Activated CD8-positive, alpha-beta memory T cell treated with anti-CD3 and anti-CD28 coated beads for 4 hours (primary cell): Measurements from ENCODE around the gene CACFD1.
"Not testable (repeated sequence)": the region's sequence is repeated elsewhere in the genome, so short reads cannot be mapped to it uniquely, and the experiment has no call there.

ENCODE experiments used
- DNase-seq, 2 donors: peaks; one replicate each; pipeline ENCODE4 v3.0.0-alpha.2; 2020; ENCODE audit warnings: low read depth in 2 of 2

The CACFD1 gene

GRCh38 chr9:133440874-133441273 lies 18.9 kb upstream of the CACFD1 start:
- no peak for DNase-seq

- DNase-seq = no peak
Measured at GRCh38 chr9:133441571-133441970, 18.2 kb upstream of the CACFD1 start.

GRCh38 chr9:133443248-133443647 lies 16.5 kb upstream of the CACFD1 start:
- no peak for DNase-seq

GRCh38 chr9:133443982-133444381 lies 15.8 kb upstream of the CACFD1 start:
- no peak for DNase-seq

- DNase-seq = no peak
Measured at GRCh38 chr9:133445293-133445969, 14.3 kb upstream of the CACFD1 start.

GRCh38 chr9:133448487-133448972 lies 11.2 kb upstream of the CACFD1 start:
- no peak for DNase-seq

GRCh38 chr9:133449760-133450159 lies 10.0 kb upstream of the CACFD1 start:
- DNase-seq = no peak

- DNase-seq = not testable (repeated sequence)
Measured at GRCh38 chr9:133451865-133452264, 7.9 kb upstream of the CACFD1 start.

- no peak for DNase-seq
Measured at GRCh38 chr9:133452562-133452961, 7.2 kb upstream of the CACFD1 start.

- DNase-seq = no peak
Measured at GRCh38 chr9:133453651-133454050, 6.1 kb upstream of the CACFD1 start.

- DNase-seq = no peak
Measured at GRCh38 chr9:133454325-133454724, 5.5 kb upstream of the CACFD1 start.

- DNase-seq = no peak
Measured at GRCh38 chr9:133454943-133455673, 4.7 kb upstream of the CACFD1 start.

GRCh38 chr9:133455936-133456335 lies 3.8 kb upstream of the CACFD1 start:
- no peak for DNase-seq

GRCh38 chr9:133456409-133456808 lies 3.4 kb upstream of the CACFD1 start:
- no peak for DNase-seq

- DNase-seq = no peak
Measured at GRCh38 chr9:133457233-133457632, 2.5 kb upstream of the CACFD1 start.

- no peak for DNase-seq
Measured at GRCh38 chr9:133457748-133458147, 2.0 kb upstream of the CACFD1 start.

GRCh38 chr9:133458643-133459312 lies 1.0 kb upstream of the CACFD1 start:
- DNase-seq = no peak

- no peak for DNase-seq
Measured at GRCh38 chr9:133460405-133461175, 812 bp downstream of the CACFD1 start.

GRCh38 chr9:133461975-133462374 lies 2.2 kb downstream of the CACFD1 start:
- DNase-seq = no peak

GRCh38 chr9:133463234-133463863 lies 3.6 kb downstream of the CACFD1 start:
- DNase-seq = no peak

- DNase-seq = no peak
Measured at GRCh38 chr9:133463864-133464615, 4.3 kb downstream of the CACFD1 start.
